Stromal cell of bone marrow (primary cell): ENCODE results near the gene CLTRN.
A peak's percentile ranks its signal among the peaks of the same experiment; 100 is the strongest.
"Not testable (repeated sequence)": the region's sequence is repeated elsewhere in the genome, so short reads cannot be mapped to it uniquely, and the experiment has no call there.

Source experiments
- DNase-seq: peaks from one replicate; pipeline ENCODE4 v3.0.0-alpha.2; 2012; ENCODE audit warnings: low read depth

CLTRN gene

GRCh38 chrX:15664487-15665444 is at the start of gene CLTRN:
TSS of gene CLTRN (minus strand) at chrX:15664805. CDS start at chrX:15664775, 30 bp downstream.
- DNase-seq, result no peak

DNA sequence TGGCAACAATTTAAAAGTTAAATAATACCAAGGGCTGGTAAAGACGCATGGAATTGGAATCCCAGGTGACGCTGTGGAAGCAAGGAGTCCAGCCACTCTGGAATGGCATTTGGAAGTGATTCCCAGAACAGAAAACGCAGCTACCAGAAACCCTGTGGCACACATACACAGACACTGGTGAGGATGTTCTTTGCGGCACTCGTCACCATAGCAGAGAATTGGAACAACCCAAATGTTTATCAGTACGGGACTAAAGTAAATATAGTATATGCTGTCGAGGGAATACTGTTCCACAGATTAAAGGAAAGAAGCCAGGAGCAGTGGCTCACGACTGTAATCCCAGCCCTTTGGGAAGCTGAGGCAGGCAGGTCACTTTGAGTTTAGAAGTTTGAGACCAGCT is 39.7 kb upstream of the CLTRN start:
- not testable (repeated sequence) for DNase-seq

GRCh38 chrX:15703809-15704208 is 39.2 kb upstream of the CLTRN start:
- not testable (repeated sequence) for DNase-seq

DNA sequence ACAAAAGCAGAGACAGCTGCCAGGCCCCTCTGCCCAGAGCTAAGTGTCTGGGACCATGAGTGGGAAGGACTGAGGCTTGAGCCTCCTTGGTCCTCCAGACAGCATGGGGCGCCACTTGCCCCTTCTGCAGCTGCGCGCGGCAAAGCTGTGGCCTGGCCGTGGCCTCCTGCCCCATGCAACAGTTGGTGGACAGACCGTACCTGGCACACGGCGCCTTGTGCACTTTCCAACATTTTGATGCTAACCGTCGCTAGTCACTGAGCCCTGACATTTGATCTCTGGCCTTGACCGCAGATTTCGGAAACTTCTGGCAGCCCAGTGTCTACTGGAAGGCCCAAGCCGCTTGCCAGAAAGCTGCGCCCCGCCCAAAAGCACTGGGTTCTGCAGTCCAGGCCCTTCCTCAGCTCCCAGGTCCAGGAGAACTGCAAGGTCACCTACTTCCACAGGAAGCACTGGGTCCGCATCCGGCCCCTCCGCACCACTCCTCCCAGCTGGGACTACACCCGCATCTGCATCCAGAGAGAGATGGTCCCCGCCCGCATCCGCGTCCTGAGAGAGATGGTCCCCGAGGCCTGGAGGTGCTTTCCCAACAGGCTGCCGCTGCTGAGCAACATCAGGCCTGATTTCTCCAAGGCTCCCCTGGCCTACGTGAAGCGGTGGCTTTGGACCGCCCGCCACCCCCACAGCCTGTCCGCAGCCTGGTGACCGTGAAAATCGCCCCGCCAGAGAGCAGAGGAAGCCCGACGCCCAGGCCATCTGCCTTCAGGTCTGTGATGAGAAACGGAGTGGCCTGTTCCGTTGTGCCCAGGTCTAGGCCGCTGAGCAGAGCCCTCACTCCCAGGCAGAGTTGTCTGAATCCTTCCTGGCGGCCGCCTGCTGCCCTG is 38.1 kb upstream of the CLTRN start:
- DNase-seq, result no peak

DNA sequence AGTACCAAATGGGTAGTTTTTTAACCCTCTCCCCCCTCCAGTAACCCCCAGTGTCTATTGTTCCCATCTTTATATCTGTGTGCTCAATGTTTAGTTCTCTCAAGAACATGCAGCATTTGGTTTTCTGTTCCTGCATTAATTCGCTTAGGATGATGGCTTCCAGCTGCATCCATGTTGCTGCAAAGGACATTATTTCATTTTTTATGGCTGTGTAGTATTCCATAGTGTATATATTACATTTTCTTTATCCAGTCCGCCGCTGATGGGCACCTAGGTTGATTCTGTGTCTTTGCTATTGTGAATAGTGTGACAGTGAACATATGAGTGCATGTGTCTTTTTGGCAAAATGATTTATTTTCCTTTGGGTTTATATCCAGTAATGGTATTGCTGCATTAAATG is 31.9 kb upstream of the CLTRN start:
- DNase-seq, result no peak

DNA sequence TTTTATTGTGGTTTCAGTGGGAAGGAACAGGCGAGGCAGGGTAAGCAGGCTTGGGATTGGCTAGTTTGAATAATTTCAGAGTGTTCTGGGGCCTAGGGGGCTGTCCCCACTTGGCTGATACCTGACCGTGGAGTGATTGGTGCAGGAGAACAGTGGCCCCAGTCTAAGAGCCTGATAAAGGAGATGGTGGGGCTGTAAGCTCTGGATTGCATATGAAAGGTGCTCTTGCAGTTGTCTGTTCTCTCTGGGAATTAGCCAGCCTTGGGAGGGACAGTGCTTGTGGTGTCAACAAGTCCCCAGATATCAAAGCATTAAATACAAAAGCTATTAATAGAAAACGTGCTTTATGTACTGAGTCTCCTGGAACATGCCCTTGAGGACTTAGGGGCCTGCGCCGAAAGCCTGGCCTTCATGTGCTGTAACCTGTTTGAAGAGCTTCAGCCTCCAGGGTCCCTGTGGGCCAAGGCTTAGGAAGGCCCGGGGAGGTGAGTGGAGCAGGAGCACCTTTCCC is 30.4 kb upstream of the CLTRN start:
- no peak for DNase-seq

GRCh38 chrX:15686818-15687685 is 22.4 kb upstream of the CLTRN start:
- DNase-seq, result peak; percentile 31

DNA sequence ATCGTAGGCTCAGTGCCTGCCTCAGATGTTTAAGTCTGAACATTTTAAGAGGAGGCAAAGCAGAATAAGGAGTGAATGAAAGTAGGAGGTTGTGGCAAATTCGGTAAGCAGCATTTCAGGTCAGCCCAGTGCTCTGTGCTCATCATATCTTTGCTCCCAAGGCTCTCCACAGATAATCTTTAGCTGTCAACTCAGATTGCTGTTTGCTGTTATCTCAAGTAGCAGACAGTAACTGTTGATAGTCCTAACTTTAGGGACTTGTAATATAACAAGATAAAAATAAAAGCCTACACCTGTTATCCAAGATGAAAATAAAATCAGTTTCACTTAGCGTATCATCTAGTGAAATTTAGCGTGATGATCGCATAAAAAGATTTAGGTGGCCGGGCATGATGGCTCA is 18.6 kb upstream of the CLTRN start:
- DNase-seq, result no peak

- DNase-seq, result no peak
These were observed 16.8 kb upstream of the CLTRN start for GRCh38 chrX:15681433-15681832.

- DNase-seq, result no peak
These were observed 15.8 kb upstream of the CLTRN start for GRCh38 chrX:15680401-15680800.

GRCh38 chrX:15679246-15679645 is 14.6 kb upstream of the CLTRN start:
- DNase-seq, result no peak

- no peak for DNase-seq
These were observed 13.7 kb upstream of the CLTRN start for GRCh38 chrX:15678339-15678738.

DNA sequence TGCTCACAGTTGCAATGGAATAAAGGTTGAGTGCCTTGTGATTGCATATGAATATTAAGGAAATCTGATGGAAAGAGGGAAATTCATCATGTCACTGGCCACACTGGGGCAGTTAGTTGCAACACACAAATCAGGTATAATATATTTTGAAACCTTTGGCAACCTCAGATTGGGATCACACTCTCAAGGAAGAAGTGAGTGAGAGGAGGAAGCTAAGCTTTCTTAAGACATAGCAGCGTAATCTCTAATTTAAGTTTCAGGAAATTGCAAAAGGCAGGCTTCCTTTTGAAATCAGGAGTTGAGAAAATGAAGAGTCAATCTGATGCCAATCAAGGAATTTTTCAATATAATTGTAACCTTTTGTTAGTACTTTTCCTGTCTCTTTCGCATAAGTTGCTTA is 12.3 kb upstream of the CLTRN start:
- no peak for DNase-seq

GRCh38 chrX:15675490-15675921 is 10.9 kb upstream of the CLTRN start:
- DNase-seq, result no peak

DNA sequence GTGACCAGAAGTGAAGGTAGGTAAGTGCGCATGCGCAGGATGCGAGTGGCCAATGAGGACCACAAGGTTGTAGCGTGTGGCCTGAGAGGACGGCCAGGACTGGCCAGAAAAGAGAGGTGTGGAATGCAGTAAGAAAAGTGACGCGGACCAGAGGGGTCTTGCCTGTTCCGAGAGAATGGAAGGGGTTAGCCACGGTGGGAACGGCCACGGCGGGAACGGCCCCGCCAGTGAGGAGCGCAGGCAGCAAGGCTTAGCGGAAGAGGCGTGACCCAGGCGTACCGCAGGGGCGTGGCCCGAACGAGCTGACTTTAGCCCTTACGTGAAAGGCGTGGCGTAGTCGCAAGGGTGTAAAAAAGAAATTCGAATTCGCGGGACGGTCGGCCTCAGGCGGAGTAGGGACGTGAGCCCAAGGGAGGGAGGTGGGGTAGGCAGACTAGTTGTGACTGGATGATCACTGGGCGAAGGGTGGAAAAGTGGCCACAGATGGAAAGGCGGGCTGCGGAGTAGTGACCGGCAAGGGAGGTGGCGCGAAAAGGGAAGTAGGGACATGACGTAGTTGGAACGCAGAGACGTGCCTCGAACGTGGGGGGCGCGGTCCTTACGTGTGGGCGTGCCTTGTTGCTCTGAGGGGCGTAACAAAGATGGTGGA is 10.4 kb upstream of the CLTRN start:
- DNase-seq, result peak; percentile 91

DNA sequence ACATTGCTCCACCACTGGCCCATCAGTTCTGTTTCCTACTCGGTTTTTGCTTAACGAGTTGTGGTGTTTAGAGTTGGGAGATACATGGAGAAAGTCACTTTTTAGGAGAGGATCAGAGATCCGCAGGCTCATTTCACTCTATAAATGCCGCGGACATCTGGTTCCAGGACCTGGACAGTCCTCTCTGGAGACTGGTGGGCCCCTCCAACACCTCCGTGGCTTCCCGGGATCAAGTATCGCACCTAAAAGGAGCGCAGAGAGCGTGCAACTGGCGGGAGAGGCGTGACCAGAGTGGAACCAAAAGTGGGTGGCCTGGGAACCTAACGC is 9.9 kb upstream of the CLTRN start:
- no peak for DNase-seq

DNA sequence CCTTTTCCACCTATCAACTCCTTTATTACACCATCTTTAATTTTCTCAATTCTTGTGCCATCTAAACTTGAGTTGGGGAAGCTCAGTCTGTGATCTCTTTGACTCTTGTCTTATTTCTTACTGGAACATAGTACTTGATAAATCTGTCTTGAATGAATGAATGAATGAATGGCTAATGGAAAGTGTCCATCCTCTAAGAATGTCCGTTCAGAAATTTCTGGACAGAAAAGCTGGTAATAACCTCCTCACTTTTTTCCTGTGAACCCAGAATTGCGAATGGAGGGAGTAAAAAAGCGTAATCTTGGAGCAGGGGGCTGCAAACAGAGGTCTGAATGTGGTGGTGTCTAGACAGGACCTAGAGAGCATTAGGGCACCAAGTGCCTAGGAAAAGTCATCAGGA is 9.4 kb upstream of the CLTRN start:
- no peak for DNase-seq

- no peak for DNase-seq
These were observed 8.3 kb upstream of the CLTRN start for GRCh38 chrX:15672881-15673280.

DNA sequence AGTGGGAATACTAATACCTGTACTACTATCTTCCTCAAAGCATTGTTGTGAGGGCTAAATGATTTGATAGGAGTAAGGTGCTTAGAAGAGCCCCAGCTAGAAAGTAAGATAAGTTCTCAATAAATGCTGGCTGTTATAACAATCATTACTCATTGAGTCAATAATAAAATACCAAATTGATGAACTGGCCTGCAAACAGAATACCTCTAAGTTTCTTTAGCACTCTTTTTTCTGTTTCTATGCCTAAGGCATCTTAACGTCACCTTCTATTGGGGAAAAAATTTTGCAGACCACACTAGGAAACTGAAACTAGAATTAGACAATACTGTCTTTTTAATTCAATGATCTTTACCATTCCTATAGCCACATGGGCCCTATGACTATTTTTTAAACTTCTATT is 1.2 kb downstream of the CLTRN start:
- DNase-seq, result no peak

GRCh38 chrX:15654804-15655203 is 9.8 kb downstream of the CLTRN start:
- not testable (repeated sequence) for DNase-seq

- no peak for DNase-seq
These were observed 10.6 kb downstream of the CLTRN start for GRCh38 chrX:15653961-15654360.
